ENCODE data around the gene PPP1R13L.

GRCh38 chr19:45344621-45345505 lies 60.0 kb downstream of the PPP1R13L start:
- TF ChIP-seq POLR2A (IDR thresholded peaks at IDR 0.05; ENCODE audit: low read length) (no peak), GATA1 (IDR thresholded peaks at IDR 0.05; ENCODE audit: low read depth, low read length) (no peak)

Measured in erythroblast (primary cell).